Calu3 (cell line): ENCODE data around the gene TMEM97. TPM values are rescaled to one million over a fixed set of nuclear protein-coding genes. Genes with fewer than 3 reads are reported as not detected.

Experiments
- BruUV-seq: library from RNA; stranded (reverse); fragments of 400-500 nt; replicated peaks from 2 replicates; lab custom pipeline; 2021; lab: Mats Ljungman, UMichigan
- CTCF ChIA-PET: fragments of 300-600 bp; sonication (Branson Sonifier 250); formaldehyde crosslinking; loops from one replicate; lab custom pipeline; 2022; ENCODE audit warnings: antibody characterized with exemption; lab: Charles Lee
- DNase-seq: peaks from one replicate; pipeline ENCODE4 v3.0.0; 2022
- H3K27ac Mint-ChIP-seq: one replicate; pipeline ENCODE4 v1.8.0; 2022; ENCODE audit warnings: mixed read lengths; ENCODE audit not compliant: unreplicated experiment
- H3K27me3 Mint-ChIP-seq: one replicate; pipeline ENCODE4 v1.8.0; 2022; ENCODE audit warnings: mixed read lengths; ENCODE audit not compliant: unreplicated experiment
- H3K36me3 Mint-ChIP-seq: one replicate; pipeline ENCODE4 v1.8.0; 2022; ENCODE audit warnings: mild to moderate bottlenecking, moderate library complexity, mixed read lengths; ENCODE audit not compliant: insufficient read depth, unreplicated experiment
- H3K4me1 Mint-ChIP-seq: one replicate; pipeline ENCODE4 v1.8.0; 2022; ENCODE audit warnings: mild to moderate bottlenecking, low read depth, mixed read lengths; ENCODE audit not compliant: unreplicated experiment
- H3K4me3 Mint-ChIP-seq: one replicate; pipeline ENCODE4 v1.8.0; 2022; ENCODE audit warnings: mild to moderate bottlenecking, low read depth, moderate library complexity, mixed read lengths; ENCODE audit not compliant: unreplicated experiment
- H3K9me3 Mint-ChIP-seq: one replicate; pipeline ENCODE4 v1.8.0; 2022; ENCODE audit warnings: low read depth, mixed read lengths; ENCODE audit not compliant: unreplicated experiment
- intact Hi-C: fragments of 100-400 bp; cut with micrococcal nuclease; formaldehyde crosslinking; loops from one replicate; pipeline ENCODE4 v1.10.0; 2022; ENCODE audit not compliant: unreplicated experiment
- total RNA-seq: library from RNA; stranded (reverse); gene quantifications from 2 replicates; pipeline ENCODE4 v1.2.3, GENCODE V29; 2022
- TF ChIP-seq, protein P1 (sequence below): fragments of 200-600 bp; IDR thresholded peaks from one replicate; pipeline ENCODE4 v1.8.0; 2022; ENCODE audit warnings: antibody characterized with exemption; ENCODE audit not compliant: unreplicated experiment

Gene TMEM97
- total RNA-seq, 1 experiment from 2014 or later: 110 TPM

DNA sequence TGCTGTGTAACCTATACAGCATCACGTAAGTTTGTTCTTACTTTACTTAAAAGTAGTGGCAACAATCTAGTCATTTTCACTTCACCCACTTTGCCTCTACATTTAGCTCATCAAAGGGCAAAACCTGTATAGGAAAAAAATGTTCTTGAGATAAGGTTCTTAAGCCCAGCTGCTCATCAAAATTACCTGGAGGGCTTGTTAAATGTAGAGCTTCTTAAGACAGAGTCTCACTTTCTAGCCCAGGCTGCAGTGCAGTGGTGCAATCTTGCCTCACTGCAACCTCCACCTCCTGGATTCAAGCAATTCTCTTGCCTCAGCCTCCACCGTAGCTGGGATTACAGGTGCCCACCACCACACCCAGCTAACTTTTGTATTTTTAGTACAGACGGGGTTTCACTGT is 38.2 kb upstream of the TMEM97 start:
- H3K36me3 Mint-ChIP-seq: no peaks in the 10 kb centered on the region
- no peaks in the 10 kb centered on the region for H3K27me3 Mint-ChIP-seq
- intact Hi-C loops: no loop called here
- DNase-seq: no peak
- CTCF ChIA-PET: no interaction called here
- TF ChIP-seq, protein P1, sequence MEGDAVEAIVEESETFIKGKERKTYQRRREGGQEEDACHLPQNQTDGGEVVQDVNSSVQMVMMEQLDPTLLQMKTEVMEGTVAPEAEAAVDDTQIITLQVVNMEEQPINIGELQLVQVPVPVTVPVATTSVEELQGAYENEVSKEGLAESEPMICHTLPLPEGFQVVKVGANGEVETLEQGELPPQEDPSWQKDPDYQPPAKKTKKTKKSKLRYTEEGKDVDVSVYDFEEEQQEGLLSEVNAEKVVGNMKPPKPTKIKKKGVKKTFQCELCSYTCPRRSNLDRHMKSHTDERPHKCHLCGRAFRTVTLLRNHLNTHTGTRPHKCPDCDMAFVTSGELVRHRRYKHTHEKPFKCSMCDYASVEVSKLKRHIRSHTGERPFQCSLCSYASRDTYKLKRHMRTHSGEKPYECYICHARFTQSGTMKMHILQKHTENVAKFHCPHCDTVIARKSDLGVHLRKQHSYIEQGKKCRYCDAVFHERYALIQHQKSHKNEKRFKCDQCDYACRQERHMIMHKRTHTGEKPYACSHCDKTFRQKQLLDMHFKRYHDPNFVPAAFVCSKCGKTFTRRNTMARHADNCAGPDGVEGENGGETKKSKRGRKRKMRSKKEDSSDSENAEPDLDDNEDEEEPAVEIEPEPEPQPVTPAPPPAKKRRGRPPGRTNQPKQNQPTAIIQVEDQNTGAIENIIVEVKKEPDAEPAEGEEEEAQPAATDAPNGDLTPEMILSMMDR: no peak
- no peaks in the 10 kb centered on the region for H3K4me1 Mint-ChIP-seq
- no peak overlapping the region for H3K27ac Mint-ChIP-seq
- BruUV-seq: no TSS peak
- no peaks in the 10 kb centered on the region for H3K9me3 Mint-ChIP-seq
- H3K4me3 Mint-ChIP-seq: no peak overlapping the region

DNA sequence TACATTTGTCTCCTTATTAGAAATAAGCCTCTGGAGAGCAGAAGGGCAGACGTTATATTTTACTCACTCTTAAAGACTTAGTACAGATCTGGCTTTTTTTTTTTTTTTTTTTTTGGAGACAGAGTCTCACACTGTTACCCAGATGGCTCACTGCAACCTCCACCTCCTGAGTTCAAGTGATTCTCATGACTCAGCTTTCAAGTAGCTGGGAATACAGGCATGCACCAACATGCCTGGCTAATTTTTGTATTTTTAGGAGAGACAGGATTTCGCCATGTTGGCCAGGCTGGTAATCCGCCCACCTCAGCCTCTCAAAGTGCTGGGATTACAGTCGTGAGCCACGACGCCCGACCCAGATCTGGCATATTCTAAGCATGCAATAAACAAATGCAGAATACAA is 36.4 kb upstream of the TMEM97 start:
- Mint-ChIP-seq H3K4me3 (no peak overlapping the region), H3K9me3 (no peaks in the 10 kb centered on the region), H3K27me3 (no peaks in the 10 kb centered on the region), H3K4me1 (no peaks in the 10 kb centered on the region), H3K36me3 (no peaks in the 10 kb centered on the region), H3K27ac (no peak overlapping the region)
- TF ChIP-seq, protein P1: no peak
- no peak for DNase-seq
- BruUV-seq: no TSS peak
- intact Hi-C loops: no loop called here
- CTCF ChIA-PET: interaction anchor here (0.7 kb wide), 1 partner anchor 20 kb away, joined by 5 read pairs; no protein-coding TSS in a partner anchor

DNA sequence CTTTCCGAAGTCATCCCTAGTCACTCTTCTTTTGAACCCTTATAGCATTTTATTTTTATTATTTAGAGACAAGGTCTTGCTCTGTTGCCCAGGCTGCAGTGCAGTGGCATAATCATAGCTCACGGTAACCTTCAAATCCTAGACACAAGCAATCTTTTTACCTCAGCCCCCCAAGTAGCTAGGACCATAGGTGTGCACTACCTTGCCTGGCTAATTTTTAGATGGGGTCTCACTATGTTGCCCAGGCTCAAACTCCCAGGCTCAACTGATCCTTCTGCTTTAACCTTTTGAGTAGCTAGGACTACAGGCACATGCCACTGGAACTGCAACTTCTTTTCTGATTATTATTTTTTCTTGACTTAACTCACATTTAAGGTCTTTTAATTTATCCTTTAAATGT is 33.0 kb upstream of the TMEM97 start:
- BruUV-seq: no TSS peak

DNA sequence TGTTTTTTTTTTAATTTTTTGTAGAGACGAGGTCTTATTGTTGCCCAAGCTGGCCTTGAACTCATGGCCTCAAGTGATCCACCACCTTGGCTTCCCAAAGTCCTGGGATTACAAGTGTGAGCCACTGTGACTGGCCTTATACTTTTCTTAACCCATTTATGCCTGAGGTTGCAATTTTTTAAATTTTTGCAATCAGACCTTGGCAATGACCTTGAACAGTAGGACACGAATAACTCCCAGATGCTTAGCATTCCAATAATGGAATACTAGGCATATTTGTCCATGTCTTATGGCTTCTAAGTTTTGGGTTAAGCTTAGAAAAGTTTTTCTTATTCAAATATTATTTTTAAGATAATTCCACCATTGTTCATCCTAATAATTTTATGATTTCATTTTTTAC is 28.3 kb upstream of the TMEM97 start:
- no TSS peak for BruUV-seq
- no peaks in the 10 kb centered on the region for H3K9me3 Mint-ChIP-seq
- no peaks in the 10 kb centered on the region for H3K27me3 Mint-ChIP-seq
- CTCF ChIA-PET: no interaction called here
- no peak overlapping the region for H3K27ac Mint-ChIP-seq
- intact Hi-C loops: no loop called here
- H3K36me3 Mint-ChIP-seq: no peaks in the 10 kb centered on the region
- TF ChIP-seq, protein P1: no peak
- H3K4me1 Mint-ChIP-seq: no peaks in the 10 kb centered on the region
- H3K4me3 Mint-ChIP-seq: no peak overlapping the region
- no peak for DNase-seq

More for the DNA sequence above, 33.0 kb upstream of the TMEM97 start:
- intact Hi-C loops: no loop called here
- H3K4me3 Mint-ChIP-seq: no peak overlapping the region
- no peaks in the 10 kb centered on the region for H3K9me3 Mint-ChIP-seq
- DNase-seq: no peak
- TF ChIP-seq, protein P1: no peak
- no peaks in the 10 kb centered on the region for H3K4me1 Mint-ChIP-seq
- H3K36me3 Mint-ChIP-seq: no peaks in the 10 kb centered on the region
- CTCF ChIA-PET: no interaction called here
- no peaks in the 10 kb centered on the region for H3K27me3 Mint-ChIP-seq
- H3K27ac Mint-ChIP-seq: no peak overlapping the region
